T-cell (primary cell): ENCODE measurements around the gene TTI1. TPM values are rescaled to one million over a fixed set of nuclear protein-coding genes. Genes with fewer than 3 reads are reported as not detected.

Experiments used
- ATAC-seq, 4 experiments: fragments of 200-7000 bp in 3 of 4; fragments of 150-1000 bp in 1 of 4; cut with Tn5 transposase; replicated peaks in 1 of 4; 1 replicate in 3 of 4; 2 replicates in 1 of 4; pipeline ENCODE4 v1.10.0; 2021; ENCODE audit warnings: moderate library complexity in 3 of 4, mild to moderate bottlenecking in 2 of 4, moderate number of reproducible peaks in 1 of 4
- CTCF ChIA-PET, 2 donors: fragments of 300-600 bp; sonication (Branson Sonifier 250); formaldehyde crosslinking; loops; one replicate each; lab custom pipeline; 2022; ENCODE audit warnings: antibody characterized with exemption in 2 of 2; lab: Charles Lee
- POLR2A ChIA-PET, 2 donors: fragments of 300-600 bp; sonication (Branson Sonifier 250); formaldehyde crosslinking; loops; one replicate each; lab custom pipeline; 2022; ENCODE audit warnings: antibody characterized with exemption in 2 of 2; lab: Charles Lee
- DNase-seq, 35 experiments: peaks; one replicate each; pipeline versions ENCODE4 v3.0.0 to v3.0.0-alpha.2; 2013 to 2023
- H3K27ac ChIP-seq: one replicate; pipeline ENCODE4 v1.5.1; 2013; ENCODE audit warnings: low read length
- H3K27me3 ChIP-seq, 2 experiments: replicated peaks in 1 of 2; 1 replicate in 1 of 2; 2 replicates in 1 of 2; pipeline versions ENCODE4 v1.6.1 to v1.7.0; 2013; ENCODE audit warnings: low read length in 1 of 2, mixed read lengths in 1 of 2; ENCODE audit not compliant: control insufficient read depth in 2 of 2, insufficient read depth in 2 of 2; ENCODE audit errors: extremely low read depth in 1 of 2
- H3K36me3 ChIP-seq, 2 donors: 1 replicate in 1 of 2; 2 replicates in 1 of 2; pipeline versions ENCODE4 v1.6.1 to v1.7.0; 2013; ENCODE audit warnings: low read length in 1 of 2; ENCODE audit not compliant: control insufficient read depth in 2 of 2, insufficient read depth in 1 of 2; ENCODE audit errors: extremely low read depth in 1 of 2
- H3K4me1 ChIP-seq, 2 experiments: 1 replicate in 1 of 2; 2 replicates in 1 of 2; pipeline versions ENCODE4 v1.6.1 to v1.7.0; 2013; ENCODE audit warnings: low read length in 2 of 2, mixed read lengths in 1 of 2; ENCODE audit not compliant: insufficient read depth in 2 of 2, control insufficient read depth in 1 of 2; ENCODE audit errors: extremely low read depth in 1 of 2
- H3K4me3 ChIP-seq, 2 donors: 1 replicate in 1 of 2; 2 replicates in 1 of 2; pipeline versions ENCODE4 v1.5.1 to v1.7.0; 2013; ENCODE audit warnings: mild to moderate bottlenecking in 2 of 2, low read length in 1 of 2, moderate library complexity in 1 of 2; ENCODE audit not compliant: control insufficient read depth in 1 of 2; ENCODE audit errors: extremely low read depth in 1 of 2
- H3K9me3 ChIP-seq: 2 replicates; pipeline ENCODE4 v1.7.0; 2013
- H3K27ac Mint-ChIP-seq, 2 donors: one replicate each; pipeline ENCODE4 v1.8.0; 2020 to 2021; ENCODE audit warnings: mild to moderate bottlenecking in 2 of 2, mixed read lengths in 2 of 2
- H3K27me3 Mint-ChIP-seq, 2 donors: one replicate each; pipeline ENCODE4 v1.8.0; 2021 to 2022; ENCODE audit warnings: mixed read lengths in 2 of 2
- H3K36me3 Mint-ChIP-seq: one replicate; pipeline ENCODE4 v1.8.0; 2021; ENCODE audit warnings: mixed read lengths
- H3K4me1 Mint-ChIP-seq, 3 donors: one replicate each; pipeline ENCODE4 v1.8.0; 2020 to 2022; ENCODE audit warnings: mixed read lengths in 3 of 3, mild to moderate bottlenecking in 1 of 3
- H3K4me3 Mint-ChIP-seq, 3 donors: one replicate each; pipeline ENCODE4 v1.8.0; 2020 to 2022; ENCODE audit warnings: mild to moderate bottlenecking in 3 of 3, mixed read lengths in 3 of 3, moderate library complexity in 3 of 3
- H3K9me3 Mint-ChIP-seq, 3 donors: one replicate each; pipeline ENCODE4 v1.8.0; 2020 to 2022; ENCODE audit warnings: mixed read lengths in 3 of 3
- WGBS: methylation state at CpG from one replicate; pipeline ENCODE4 v1.1.5; 2013; ENCODE audit warnings: missing lambda C conversion rate; ENCODE audit not compliant: insufficient coverage; 5-methylcytosine and 5-hydroxymethylcytosine counted together
- total RNA-seq, 35 experiments: library from RNA in 6 of 35; stranded (reverse) in 6 of 35; fragments of 120-200 nt in 1 of 35; gene quantifications; one replicate each; pipeline versions ENCODE4 v1.2.1 to v1.2.4 and lab custom pipeline; 2013 to 2026

The TTI1 gene
- total RNA-seq, 5 donors from 2014 or later (not counting 1 experiment from before 2014, with no cell fraction given), result 17.8 to 27.6 (median 23.2) TPM

DNA sequence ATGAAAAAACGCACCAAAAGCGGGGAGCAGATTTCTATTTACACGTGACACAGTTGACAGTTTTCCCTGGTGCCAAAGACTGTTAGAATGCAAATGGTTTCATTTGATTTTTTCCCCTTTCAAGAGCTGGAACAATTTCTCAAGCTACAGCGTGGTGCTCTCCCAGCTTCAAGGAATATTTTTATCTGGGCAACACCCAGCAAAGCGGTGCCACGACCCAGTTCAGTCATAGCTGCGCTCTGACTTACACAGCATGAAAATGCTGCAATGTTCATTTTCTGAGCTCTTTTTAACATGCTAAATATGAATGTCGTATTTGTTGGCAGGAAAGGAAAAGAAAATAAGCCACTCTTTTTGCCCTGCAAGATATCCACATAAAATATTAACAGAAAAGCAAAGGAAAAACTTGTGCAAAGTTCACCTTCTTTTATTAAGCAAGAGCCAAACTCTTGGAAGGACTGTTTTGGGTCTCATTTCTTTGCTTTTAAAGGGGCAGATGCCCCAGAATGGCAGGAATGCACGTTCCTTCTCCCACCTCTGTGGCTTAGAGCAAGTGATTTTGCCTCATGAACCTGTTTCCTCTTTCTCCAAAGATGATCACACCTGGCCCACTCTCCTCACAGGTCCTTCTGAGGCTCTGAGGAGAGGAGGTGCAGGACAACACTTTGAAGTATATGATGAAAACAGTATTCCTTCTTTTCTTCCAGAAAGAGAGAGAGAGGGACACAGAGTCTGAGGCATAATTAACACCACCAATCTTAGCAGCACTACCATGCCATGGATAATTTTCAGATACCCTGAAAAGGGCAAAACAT is 47.0 kb downstream of the TTI1 start:
- DNase-seq (no peak), ATAC-seq (no peak)
- Mint-ChIP-seq H3K4me1 (peaks cover 12 to 17% (median 17%) of the 10 kb centered on the region in 3 donors), H3K9me3 (no peaks in the 10 kb centered on the region), H3K27ac (no peak overlapping the region), H3K4me3 (no peak overlapping the region), H3K36me3 (peaks cover 71% of the 10 kb centered on the region), H3K27me3 (no peaks in the 10 kb centered on the region)
- H3K27ac ChIP-seq, result no peak overlapping the region
- H3K4me3 ChIP-seq, result no peak overlapping the region
- H3K36me3 ChIP-seq, result peaks cover 4 to 38% of the 10 kb centered on the region in 2 donors
- peaks cover 7 to 11% of the 10 kb centered on the region in 2 experiments for H3K4me1 ChIP-seq
- 100% methylated on average over 4 of the region's 9 CpGs for WGBS
- CTCF ChIA-PET, result no interaction called here
- no peaks in the 10 kb centered on the region for H3K27me3 ChIP-seq
- POLR2A ChIA-PET, result no interaction called here
- no peaks in the 10 kb centered on the region for H3K9me3 ChIP-seq

DNA sequence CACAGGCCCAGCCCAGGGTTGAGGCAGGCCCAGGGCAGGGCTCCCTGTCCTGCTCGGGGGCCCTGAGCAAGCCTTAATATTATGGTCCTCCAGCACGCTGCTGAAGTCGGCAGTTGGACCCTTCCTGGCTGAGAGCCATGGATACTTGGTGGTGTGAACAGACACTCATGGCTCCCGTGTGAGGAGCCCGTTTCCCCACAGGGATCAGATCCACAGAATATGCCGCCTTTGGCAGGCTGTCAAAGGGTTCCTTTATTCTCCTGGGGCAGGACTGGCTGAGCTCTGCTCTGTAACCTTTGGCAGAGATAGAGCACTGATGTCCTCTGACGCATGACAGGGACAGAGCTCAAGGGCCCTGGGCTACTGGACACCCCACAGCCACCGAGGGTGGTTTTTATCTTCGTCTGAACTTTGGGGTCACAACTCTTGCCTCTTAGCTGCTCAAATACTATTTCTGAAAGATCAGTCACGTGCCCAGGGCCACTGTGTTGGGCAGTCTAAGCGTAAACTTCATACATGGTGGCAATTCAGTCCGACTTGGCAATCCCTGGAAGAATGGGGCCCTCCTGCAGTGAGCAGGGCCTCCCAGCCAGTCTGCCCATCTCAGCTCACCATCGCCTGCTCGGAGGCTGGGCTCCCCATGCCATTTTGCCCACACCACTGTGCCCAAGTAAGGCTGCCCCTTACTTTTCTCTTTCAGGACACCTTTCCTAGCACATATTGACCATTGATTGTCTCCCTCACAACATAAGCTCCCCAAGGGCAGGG is 49.1 kb downstream of the TTI1 start:
- H3K4me1 Mint-ChIP-seq, result no peaks in the 10 kb centered on the region
- H3K27ac ChIP-seq, result no peak overlapping the region
- no peaks in the 10 kb centered on the region for H3K9me3 Mint-ChIP-seq
- no peak for ATAC-seq
- CTCF ChIA-PET, result interaction anchor here in 1 of 2 donors (0.5 to 0.6 kb wide), 2 partner anchors 8 to 435 kb away, joined by 3 to 4 read pairs; no protein-coding TSS in a partner anchor
- POLR2A ChIA-PET, result no interaction called here
- peaks cover 62% of the 10 kb centered on the region for H3K36me3 Mint-ChIP-seq
- no peaks in the 10 kb centered on the region for H3K9me3 ChIP-seq
- 96% methylated on average over 13 of the region's 14 CpGs for WGBS
- no peaks in the 10 kb centered on the region for H3K4me1 ChIP-seq
- H3K27me3 ChIP-seq, result no peaks in the 10 kb centered on the region
- DNase-seq, result no peak
- H3K27me3 Mint-ChIP-seq, result no peaks in the 10 kb centered on the region
- H3K36me3 ChIP-seq, result peaks cover 4 to 36% of the 10 kb centered on the region in 2 donors
- no peak overlapping the region for H3K4me3 ChIP-seq
- H3K4me3 Mint-ChIP-seq, result no peak overlapping the region
- H3K27ac Mint-ChIP-seq, result no peak overlapping the region

DNA sequence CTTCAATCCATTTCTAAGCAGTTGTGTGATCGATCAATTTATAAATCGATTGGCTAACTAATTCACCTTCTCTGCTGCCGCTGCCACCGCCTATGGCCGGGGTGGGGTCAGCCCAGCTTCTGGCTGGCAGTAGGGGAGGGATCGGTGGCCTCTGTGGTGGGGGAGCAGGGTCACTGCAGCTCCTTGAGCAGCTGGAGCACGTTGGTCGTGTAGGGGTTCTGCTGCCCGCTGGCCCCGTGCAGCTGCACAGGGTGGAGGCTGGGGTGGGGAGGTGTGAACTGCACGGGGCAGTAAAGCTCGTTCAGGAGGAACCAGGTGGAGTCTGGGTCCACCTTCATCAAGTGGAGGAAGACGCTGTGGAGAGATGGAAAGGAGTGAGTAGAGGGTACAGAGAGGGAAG is 50.0 kb downstream of the TTI1 start:
- H3K4me1 ChIP-seq, result no peaks in the 10 kb centered on the region
- DNase-seq (no peak), ATAC-seq (no peak)
- H3K27ac ChIP-seq, result no peak overlapping the region
- CTCF ChIA-PET, result interaction anchor here in 1 of 2 donors (0.6 kb wide), 2 partner anchors 9 to 14 kb away, joined by 3 read pairs; no protein-coding TSS in a partner anchor
- POLR2A ChIA-PET, result no interaction called here
- no peaks in the 10 kb centered on the region for H3K9me3 ChIP-seq
- 92% methylated on average over 2 of the region's 13 CpGs for WGBS
- H3K36me3 ChIP-seq, result peaks cover 4 to 30% of the 10 kb centered on the region in 2 donors
- no peaks in the 10 kb centered on the region for H3K4me1 Mint-ChIP-seq
- H3K36me3 Mint-ChIP-seq, result peaks cover 56% of the 10 kb centered on the region
- no peaks in the 10 kb centered on the region for H3K9me3 Mint-ChIP-seq
- no peaks in the 10 kb centered on the region for H3K27me3 Mint-ChIP-seq
- H3K4me3 Mint-ChIP-seq, result no peak overlapping the region
- no peak overlapping the region for H3K27ac Mint-ChIP-seq
- no peaks in the 10 kb centered on the region for H3K27me3 ChIP-seq
- no peak overlapping the region for H3K4me3 ChIP-seq

DNA sequence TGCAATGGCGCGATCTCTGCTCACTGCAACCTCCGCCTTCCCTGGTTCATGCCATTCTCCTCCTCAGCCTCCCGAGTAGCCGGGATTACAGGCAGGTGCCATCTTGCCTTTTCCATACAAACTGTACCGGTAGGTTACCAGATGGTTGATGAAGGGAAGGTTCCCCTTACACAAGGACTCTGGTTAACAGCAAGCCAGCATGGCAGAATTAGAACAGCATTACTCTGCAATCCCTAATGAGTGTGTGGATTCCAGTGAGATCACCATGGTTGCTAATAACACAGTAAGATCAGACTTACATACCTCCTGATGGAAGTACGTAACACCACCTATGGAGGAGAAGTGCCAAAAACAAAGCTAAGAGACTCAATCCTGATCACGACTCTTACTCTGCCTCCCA is 51.7 kb downstream of the TTI1 start:
- POLR2A ChIA-PET, result no interaction called here
- H3K4me1 Mint-ChIP-seq, result peaks cover 10 to 13% (median 12%) of the 10 kb centered on the region in 3 donors
- Histone ChIP-seq H3K4me3 (no peak overlapping the region), H3K4me1 (peaks cover 5 to 7% of the 10 kb centered on the region in 2 experiments), H3K36me3 (peaks cover 0 to 18% of the 10 kb centered on the region in 2 donors), H3K9me3 (no peaks in the 10 kb centered on the region), H3K27ac (no peak overlapping the region), H3K27me3 (no peaks in the 10 kb centered on the region)
- ATAC-seq (no peak), DNase-seq (no peak)
- no CpG with 5 or more reads among the region's 8 CpGs for WGBS
- H3K27ac Mint-ChIP-seq, result no peak overlapping the region
- H3K4me3 Mint-ChIP-seq, result no peak overlapping the region
- H3K27me3 Mint-ChIP-seq, result no peaks in the 10 kb centered on the region
- H3K9me3 Mint-ChIP-seq, result no peaks in the 10 kb centered on the region
- CTCF ChIA-PET, result no interaction called here
- H3K36me3 Mint-ChIP-seq, result peaks cover 46% of the 10 kb centered on the region

DNA sequence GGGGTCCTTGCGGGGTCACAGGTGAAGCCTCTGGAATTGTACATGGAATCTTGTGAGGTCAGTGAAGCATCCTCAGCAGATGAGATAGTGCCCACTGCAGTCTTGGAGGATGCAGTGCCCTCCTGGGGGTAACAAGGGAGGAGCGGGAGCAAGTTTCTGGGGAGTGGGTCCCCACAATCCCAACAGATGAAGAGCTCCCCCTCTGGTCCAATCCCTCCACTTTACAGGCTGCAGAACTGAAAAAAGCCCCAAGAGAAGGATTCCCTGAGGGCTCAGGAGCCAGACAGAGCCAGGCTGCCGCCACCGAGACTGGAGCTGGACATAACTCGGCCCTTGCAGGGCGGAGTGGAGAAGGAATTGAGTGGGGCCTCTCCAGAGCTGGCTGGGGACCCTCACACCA is 52.4 kb downstream of the TTI1 start:
- Mint-ChIP-seq H3K4me3 (no peak overlapping the region), H3K27ac (no peak overlapping the region), H3K4me1 (peaks cover 12 to 18% (median 14%) of the 10 kb centered on the region in 3 donors), H3K36me3 (peaks cover 46% of the 10 kb centered on the region), H3K27me3 (no peaks in the 10 kb centered on the region), H3K9me3 (no peaks in the 10 kb centered on the region)
- WGBS, result 93% methylated on average over 2 of the region's 6 CpGs
- H3K27ac ChIP-seq, result no peak overlapping the region
- peaks cover 5 to 7% of the 10 kb centered on the region in 2 experiments for H3K4me1 ChIP-seq
- H3K9me3 ChIP-seq, result no peaks in the 10 kb centered on the region
- no peak overlapping the region for H3K4me3 ChIP-seq
- peaks cover 0 to 12% of the 10 kb centered on the region in 2 donors for H3K36me3 ChIP-seq
- ChIA-PET POLR2A (no interaction called here), CTCF (interaction anchor here in 1 of 2 donors (0.6 kb wide), 1 partner anchor 49 kb away, joined by 4 read pairs; no protein-coding TSS in a partner anchor)
- ATAC-seq, result no peak
- no peaks in the 10 kb centered on the region for H3K27me3 ChIP-seq
- DNase-seq, result no peak

DNA sequence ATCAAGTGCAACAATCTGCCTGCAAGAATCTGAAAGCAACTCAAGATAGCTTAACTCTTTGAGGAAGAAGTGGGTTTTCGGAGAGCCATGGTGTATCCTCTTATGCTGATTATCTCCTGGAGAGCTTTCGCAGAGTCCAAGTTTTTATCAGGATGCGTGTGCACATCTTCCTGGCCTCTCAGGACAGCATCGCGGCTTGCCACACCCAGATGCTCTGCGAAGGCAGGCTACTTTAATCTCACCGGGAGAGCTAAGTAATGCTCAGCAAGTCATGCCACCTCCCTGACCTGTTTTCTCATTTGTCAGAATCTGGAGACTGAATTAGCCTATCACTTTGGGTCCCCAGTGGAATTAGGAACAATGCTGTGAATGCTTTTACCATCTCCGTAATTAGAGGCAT is 52.9 kb downstream of the TTI1 start:
- no peak for ATAC-seq
- 92% methylated on average over 7 of the region's 8 CpGs for WGBS
- Histone ChIP-seq H3K4me1 (peaks cover 5 to 7% of the 10 kb centered on the region in 2 experiments), H3K4me3 (no peak overlapping the region), H3K36me3 (peaks cover 0 to 11% of the 10 kb centered on the region in 2 donors), H3K27ac (no peak overlapping the region), H3K27me3 (no peaks in the 10 kb centered on the region), H3K9me3 (no peaks in the 10 kb centered on the region)
- Mint-ChIP-seq H3K27ac (no peak overlapping the region), H3K4me1 (peaks cover 12 to 18% (median 14%) of the 10 kb centered on the region in 3 donors), H3K36me3 (peaks cover 46% of the 10 kb centered on the region), H3K4me3 (no peak overlapping the region), H3K27me3 (no peaks in the 10 kb centered on the region), H3K9me3 (no peaks in the 10 kb centered on the region)
- POLR2A ChIA-PET, result no interaction called here
- no peak for DNase-seq
- CTCF ChIA-PET, result no interaction called here
